PC-3 (cell line): ENCODE results near the gene TMEM270.
"Not testable (repeated sequence)": the region's sequence is repeated elsewhere in the genome, so short reads cannot be mapped to it uniquely, and the experiment has no call there.

Experiments
- EZH2 ChIP-seq: fragments of 300-600 bp; sonication (generic); IDR thresholded peaks from one replicate; pipeline ENCODE4 v1.6.1; 2017; ENCODE audit warnings: antibody characterized with exemption, mild to moderate bottlenecking, low read length; ENCODE audit not compliant: unreplicated experiment
- EZH2phosphoT487 ChIP-seq: fragments of 300-600 bp; sonication (generic); IDR thresholded peaks from 2 replicates; pipeline ENCODE4 v1.6.1; 2018; ENCODE audit warnings: mild to moderate bottlenecking, antibody characterized with exemption, low read length, borderline replicate concordance
- TF ChIP-seq, protein P1 (sequence below): fragments of 300-600 bp; sonication (generic); conservative IDR thresholded peaks from 2 replicates; pipeline ENCODE4 v1.5.1; 2017; ENCODE audit warnings: antibody characterized with exemption, low read depth, mild to moderate bottlenecking, low read length

- TF ChIP-seq, protein P1, sequence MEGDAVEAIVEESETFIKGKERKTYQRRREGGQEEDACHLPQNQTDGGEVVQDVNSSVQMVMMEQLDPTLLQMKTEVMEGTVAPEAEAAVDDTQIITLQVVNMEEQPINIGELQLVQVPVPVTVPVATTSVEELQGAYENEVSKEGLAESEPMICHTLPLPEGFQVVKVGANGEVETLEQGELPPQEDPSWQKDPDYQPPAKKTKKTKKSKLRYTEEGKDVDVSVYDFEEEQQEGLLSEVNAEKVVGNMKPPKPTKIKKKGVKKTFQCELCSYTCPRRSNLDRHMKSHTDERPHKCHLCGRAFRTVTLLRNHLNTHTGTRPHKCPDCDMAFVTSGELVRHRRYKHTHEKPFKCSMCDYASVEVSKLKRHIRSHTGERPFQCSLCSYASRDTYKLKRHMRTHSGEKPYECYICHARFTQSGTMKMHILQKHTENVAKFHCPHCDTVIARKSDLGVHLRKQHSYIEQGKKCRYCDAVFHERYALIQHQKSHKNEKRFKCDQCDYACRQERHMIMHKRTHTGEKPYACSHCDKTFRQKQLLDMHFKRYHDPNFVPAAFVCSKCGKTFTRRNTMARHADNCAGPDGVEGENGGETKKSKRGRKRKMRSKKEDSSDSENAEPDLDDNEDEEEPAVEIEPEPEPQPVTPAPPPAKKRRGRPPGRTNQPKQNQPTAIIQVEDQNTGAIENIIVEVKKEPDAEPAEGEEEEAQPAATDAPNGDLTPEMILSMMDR = not testable (repeated sequence)
- not testable (repeated sequence) for TF ChIP-seq EZH2, EZH2phosphoT487
These were observed 24.0 kb downstream of the TMEM270 start for GRCh38 chr7:73884867-73885422.
